Muscle layer of duodenum (tissue), 2 donors: ENCODE measurements around the gene P2RY4.
"Not testable (repeated sequence)": the region's sequence is repeated elsewhere in the genome, so short reads cannot be mapped to it uniquely, and the experiment has no call there.

Experiments
- H3K27ac ChIP-seq: one replicate; pipeline ENCODE4 v1.7.0; 2013; ENCODE audit warnings: mild to moderate bottlenecking, low read length
- H3K27me3 ChIP-seq: one replicate; pipeline ENCODE4 v1.7.0; 2013; ENCODE audit warnings: low read depth, mild to moderate bottlenecking, control low read depth, low read length
- H3K36me3 ChIP-seq, 2 donors: one replicate each; pipeline ENCODE4 v1.7.0; 2013; ENCODE audit warnings: low read length in 2 of 2, control low read depth in 1 of 2, mild to moderate bottlenecking in 1 of 2; ENCODE audit not compliant: insufficient read depth in 2 of 2, control insufficient read depth in 1 of 2
- H3K4me1 ChIP-seq, 2 donors: one replicate each; pipeline ENCODE4 v1.7.0; 2013; ENCODE audit warnings: low read length in 2 of 2, mild to moderate bottlenecking in 2 of 2, control low read depth in 1 of 2, moderate library complexity in 1 of 2; ENCODE audit not compliant: insufficient read depth in 2 of 2, control insufficient read depth in 1 of 2
- H3K4me3 ChIP-seq, 2 donors: one replicate each; pipeline ENCODE4 v1.7.0; 2013; ENCODE audit warnings: low read length in 2 of 2, low read depth in 1 of 2, mild to moderate bottlenecking in 1 of 2
- H3K9me3 ChIP-seq, 2 donors: one replicate each; pipeline ENCODE4 v1.7.0; 2013; ENCODE audit warnings: low read length in 2 of 2, control low read depth in 1 of 2, mild to moderate bottlenecking in 1 of 2; ENCODE audit not compliant: control insufficient read depth in 1 of 2
- donor health status: healthy.

P2RY4 gene

DNA sequence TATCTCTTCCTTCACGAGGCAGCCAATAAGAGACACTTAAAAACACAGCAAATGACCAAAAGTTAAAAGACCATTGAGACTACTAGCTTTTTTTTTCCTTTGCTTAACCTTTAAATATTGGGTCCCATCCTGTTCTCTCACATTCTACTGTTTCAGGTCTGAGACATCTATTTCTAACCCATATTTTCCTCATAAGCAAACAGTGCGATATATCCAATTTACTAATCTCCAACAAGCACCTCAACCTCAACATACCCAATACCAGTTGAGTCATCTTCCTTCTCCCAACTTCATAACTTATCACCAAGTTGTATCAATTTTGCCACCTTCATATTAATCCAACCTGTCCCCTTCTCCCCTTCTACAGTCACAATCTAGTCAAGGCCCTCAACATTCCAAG is 18.5 kb downstream of the P2RY4 start:
- H3K9me3 ChIP-seq: no peaks in the 10 kb centered on the region
- no peaks in the 10 kb centered on the region for H3K36me3 ChIP-seq
- no peak overlapping the region for H3K27ac ChIP-seq
- H3K4me3 ChIP-seq: no peak overlapping the region
- no peaks in the 10 kb centered on the region for H3K27me3 ChIP-seq
- no peaks in the 10 kb centered on the region for H3K4me1 ChIP-seq

DNA sequence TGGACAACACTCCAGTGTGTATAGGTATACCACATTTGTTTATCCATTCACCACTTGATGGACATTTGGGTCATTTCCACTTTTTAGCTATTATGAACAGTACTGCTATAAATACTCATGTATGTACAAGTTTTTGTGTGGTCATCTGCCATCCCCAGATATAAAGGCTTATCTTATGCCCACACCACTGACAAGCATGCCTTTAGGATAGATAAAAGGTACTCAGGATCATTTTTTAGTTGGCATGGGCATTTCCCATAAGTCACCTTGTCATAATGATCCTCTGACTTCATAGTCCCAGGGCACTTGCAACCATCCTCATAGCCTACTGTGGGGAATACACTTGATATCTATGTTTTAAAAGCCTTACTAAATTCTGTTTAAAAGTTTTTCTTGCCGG is 19.3 kb downstream of the P2RY4 start:
- Histone ChIP-seq H3K36me3 (no peaks in the 10 kb centered on the region), H3K4me1 (no peaks in the 10 kb centered on the region), H3K27ac (no peak overlapping the region), H3K4me3 (no peak overlapping the region), H3K9me3 (no peaks in the 10 kb centered on the region), H3K27me3 (no peaks in the 10 kb centered on the region)

DNA sequence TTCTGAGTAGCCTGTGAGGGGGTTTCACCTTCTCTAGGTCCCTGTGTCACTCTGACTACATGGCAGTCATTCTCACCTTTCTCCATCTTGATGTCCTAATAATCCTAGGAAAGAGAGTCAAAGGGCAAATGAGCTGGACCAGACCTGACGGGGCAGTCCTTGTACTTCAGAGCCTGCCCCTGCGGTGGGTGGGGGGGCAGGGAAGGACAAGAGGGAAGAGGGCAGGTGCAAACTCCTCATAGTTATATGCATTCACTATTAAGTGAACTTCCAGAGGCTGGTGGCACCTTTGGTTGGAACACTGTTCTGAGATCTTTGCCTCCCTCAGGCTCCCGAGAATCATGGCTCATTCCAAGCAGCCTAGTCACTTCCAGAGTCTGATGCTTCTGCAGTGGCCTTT is 25.6 kb downstream of the P2RY4 start, which contains the start of gene AWAT1:
TSS of gene AWAT1 (plus strand) at position 301 of the 400 bp plus-strand sequence. CDS start at position 342, 41 bp downstream.
- Histone ChIP-seq H3K9me3 (no peaks in the 10 kb centered on the region), H3K36me3 (no peaks in the 10 kb centered on the region), H3K27me3 (no peaks in the 10 kb centered on the region), H3K4me3 (no peak within 1 kb of the TSS), H3K4me1 (no peaks in the 10 kb centered on the region), H3K27ac (no peak within 1 kb of the TSS)

DNA sequence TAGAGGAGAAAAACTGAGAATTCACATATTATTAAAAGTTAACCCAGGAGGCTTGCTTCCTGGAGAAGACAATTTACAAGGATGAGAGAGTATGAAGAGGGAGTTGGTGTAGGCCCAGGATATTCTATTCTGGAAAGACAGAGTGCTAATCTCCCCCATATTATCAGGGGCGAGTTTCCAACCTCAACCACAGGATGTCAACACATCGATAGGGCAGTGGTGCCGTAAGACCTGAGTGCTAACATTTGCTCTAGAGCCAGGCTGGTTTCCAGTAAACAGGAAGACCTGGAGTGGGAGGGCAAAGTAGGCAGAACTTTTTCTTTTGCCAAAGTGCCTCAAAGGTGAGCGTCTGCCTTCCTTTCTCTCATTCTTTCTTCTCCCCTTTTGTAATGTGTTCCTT is 28.3 kb downstream of the P2RY4 start:
- no peaks in the 10 kb centered on the region for H3K36me3 ChIP-seq
- no peaks in the 10 kb centered on the region for H3K9me3 ChIP-seq
- no peak overlapping the region for H3K4me3 ChIP-seq
- H3K4me1 ChIP-seq: no peaks in the 10 kb centered on the region
- H3K27ac ChIP-seq: no peak overlapping the region
- H3K27me3 ChIP-seq: no peaks in the 10 kb centered on the region

DNA sequence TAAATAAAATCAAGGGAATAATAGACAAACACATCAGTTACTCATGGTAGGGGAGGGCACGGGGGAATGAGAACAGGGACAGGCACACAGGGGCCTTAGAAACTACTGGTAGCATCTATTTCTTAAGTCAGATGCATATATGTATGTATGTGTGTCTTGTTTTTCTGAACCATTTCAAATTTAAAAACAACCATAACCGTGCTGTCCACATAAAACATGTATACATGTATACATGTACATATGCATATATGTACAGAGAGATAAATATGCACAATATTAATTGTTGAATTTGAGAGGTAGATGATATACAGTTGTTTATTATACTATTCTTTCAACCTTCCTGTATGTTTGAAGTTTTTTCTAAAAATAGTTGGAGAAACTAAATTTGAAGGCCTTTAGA is 33.3 kb downstream of the P2RY4 start:
- Histone ChIP-seq H3K36me3 (no peaks in the 10 kb centered on the region), H3K4me1 (no peaks in the 10 kb centered on the region), H3K27me3 (no peaks in the 10 kb centered on the region), H3K4me3 (no peak overlapping the region), H3K9me3 (no peaks in the 10 kb centered on the region), H3K27ac (no peak overlapping the region)

DNA sequence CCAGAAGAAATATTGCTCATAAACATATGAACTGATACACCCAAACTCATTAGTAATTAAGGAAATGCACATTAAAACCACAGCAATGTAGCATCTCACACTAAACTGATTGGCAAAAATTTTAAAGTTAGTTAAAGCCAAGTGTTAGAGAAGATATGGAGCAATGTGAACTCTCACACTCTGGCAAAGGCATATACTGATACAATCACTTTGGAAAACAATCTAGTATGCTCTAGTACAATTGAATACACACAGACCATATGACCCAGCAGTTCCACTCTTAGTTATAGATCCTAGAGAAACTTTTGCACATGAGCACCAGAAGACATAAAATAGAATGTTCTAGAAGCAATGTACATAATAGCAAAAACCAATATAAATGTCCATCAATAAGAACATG is 34.0 kb downstream of the P2RY4 start:
- H3K4me3 ChIP-seq: no peak overlapping the region
- no peaks in the 10 kb centered on the region for H3K36me3 ChIP-seq
- H3K27ac ChIP-seq: no peak overlapping the region
- H3K9me3 ChIP-seq: no peaks in the 10 kb centered on the region
- no peaks in the 10 kb centered on the region for H3K4me1 ChIP-seq
- no peaks in the 10 kb centered on the region for H3K27me3 ChIP-seq

DNA sequence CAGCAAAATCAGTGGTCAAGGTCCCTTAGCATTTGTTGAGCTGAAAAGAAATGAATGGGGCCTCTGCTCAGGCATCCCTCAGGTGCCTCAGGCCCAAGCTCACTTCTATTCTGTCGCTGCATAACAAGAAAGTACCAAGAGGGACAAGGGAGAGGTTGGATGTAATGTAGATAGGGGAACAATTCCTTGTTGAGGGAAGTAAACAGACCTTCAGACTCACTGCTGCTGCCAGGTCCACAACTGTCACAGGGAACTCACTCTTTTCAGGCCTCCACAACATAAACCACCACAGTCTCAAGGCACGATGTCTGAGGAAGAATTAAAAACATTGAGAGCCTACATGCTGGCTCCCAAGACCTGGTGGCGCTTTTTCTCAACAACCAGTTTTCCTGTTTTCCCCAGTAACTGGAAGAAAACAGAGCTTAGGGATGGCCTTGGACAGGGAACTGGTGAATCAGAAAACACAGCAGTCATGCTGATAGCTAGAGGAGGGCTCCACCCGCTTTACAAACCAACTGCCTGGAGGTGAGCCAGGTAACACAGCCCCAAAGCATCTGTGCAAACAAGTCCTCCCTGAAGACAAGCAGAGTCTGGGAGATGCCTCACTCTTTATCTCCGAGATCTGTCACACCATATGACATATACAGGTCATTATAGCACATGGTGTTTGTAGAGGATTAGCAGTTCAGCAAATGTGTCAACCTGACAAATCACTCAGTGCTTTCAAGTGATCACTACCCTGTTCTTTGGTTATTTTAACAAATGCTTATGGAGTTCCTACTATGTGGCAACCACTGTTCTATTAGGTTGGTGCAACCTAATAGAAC is 39.9 kb downstream of the P2RY4 start:
- H3K27me3 ChIP-seq: no peaks in the 10 kb centered on the region
- no peaks in the 10 kb centered on the region for H3K9me3 ChIP-seq
- H3K27ac ChIP-seq: no peak overlapping the region
- H3K36me3 ChIP-seq: no peaks in the 10 kb centered on the region
- H3K4me3 ChIP-seq: no peak overlapping the region
- H3K4me1 ChIP-seq: no peaks in the 10 kb centered on the region

DNA sequence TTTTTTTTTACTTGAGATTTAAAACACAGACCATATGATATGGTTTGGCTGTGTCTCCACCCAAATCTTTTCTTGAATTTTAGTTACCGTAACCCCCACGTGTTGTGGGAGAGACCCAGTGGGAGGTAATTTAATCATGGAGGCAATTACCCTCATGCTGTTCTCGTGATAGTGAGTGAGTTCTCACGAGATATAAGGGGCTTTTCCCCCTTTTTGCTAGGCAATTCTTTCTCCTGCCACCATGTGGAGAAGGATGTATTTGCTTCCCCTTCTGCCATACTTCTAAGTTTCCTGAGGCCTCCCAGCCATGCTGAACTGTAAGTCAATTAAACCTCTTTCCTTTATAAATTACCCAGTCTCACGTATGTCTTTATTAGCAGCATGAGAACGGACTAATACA is 50.4 kb downstream of the P2RY4 start:
- H3K4me3 ChIP-seq, H3K9me3 ChIP-seq, H3K27ac ChIP-seq, H3K36me3 ChIP-seq, H3K27me3 ChIP-seq, H3K4me1 ChIP-seq: not testable (repeated sequence)

DNA sequence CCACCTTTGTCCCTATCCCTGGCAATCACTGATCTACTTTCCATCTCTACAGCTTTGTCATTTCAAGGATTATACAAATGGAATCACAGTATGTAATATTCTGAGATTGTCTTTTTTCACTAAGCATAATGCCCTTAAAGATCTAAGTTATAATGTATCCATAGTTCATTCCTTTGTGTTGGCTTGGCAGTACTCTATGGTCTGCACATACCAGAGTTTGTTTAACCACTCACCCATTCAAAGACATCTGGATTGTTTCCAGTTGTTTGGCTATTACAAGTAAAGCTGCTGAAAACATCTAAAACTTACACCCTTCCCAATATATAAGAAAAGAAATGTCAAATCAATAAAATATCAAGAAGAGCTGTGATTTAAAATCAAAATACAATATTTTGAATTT is 51.5 kb downstream of the P2RY4 start:
- Histone ChIP-seq H3K4me1 (no peaks in the 10 kb centered on the region), H3K27ac (no peak overlapping the region), H3K4me3 (no peak overlapping the region), H3K9me3 (no peaks in the 10 kb centered on the region), H3K27me3 (no peaks in the 10 kb centered on the region), H3K36me3 (no peaks in the 10 kb centered on the region)
